DOHH2 (cell line): Measurements from ENCODE around the gene MEGF11.

Source experiments
- EZH2phosphoT487 ChIP-seq: fragments of 200-600 bp; sonication (generic); IDR thresholded peaks from 2 replicates; pipeline ENCODE4 v1.6.1; 2017; ENCODE audit warnings: borderline replicate concordance, mild to moderate bottlenecking, antibody characterized with exemption, low read length, moderate library complexity, mixed read lengths
- TF ChIP-seq, protein P1 (sequence below): fragments of 200-600 bp; sonication (generic); IDR thresholded peaks from one replicate; pipeline ENCODE4 v1.5.1; 2014; ENCODE audit warnings: antibody characterized with exemption, mild to moderate bottlenecking, low read depth, low read length; ENCODE audit not compliant: poor library complexity, severe bottlenecking

DNA sequence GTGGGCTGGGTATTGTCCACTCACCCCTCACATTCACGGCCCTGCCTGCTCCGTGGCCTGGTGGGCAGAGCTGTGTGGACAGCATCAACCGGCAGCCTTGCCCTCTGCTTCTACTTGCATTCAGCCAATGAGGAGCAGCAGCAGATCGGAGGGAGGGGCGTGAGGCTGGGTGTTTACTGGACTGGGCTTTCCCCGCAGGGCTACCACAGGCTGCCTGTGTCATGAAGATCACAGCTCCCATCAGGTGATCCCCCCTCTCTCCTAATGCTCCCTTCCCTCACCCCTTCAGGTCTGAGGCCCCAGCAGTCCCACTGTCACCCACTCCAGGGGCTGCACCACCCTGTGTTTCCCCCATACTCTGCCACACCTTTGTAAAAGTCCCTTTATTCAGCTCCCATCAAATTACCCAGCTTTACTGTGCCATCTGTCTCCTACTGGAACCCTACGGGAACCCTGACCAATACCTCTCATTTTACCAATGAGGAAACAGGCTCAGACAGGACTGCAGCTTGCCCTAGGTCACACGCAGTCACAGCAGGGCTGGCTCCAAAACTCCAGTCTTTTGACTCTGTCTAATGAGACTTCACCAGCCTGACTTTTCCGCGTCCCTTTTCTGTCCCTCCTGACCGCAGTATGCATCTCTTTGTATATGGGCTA, 81.1 kb downstream of the MEGF11 start:
- TF ChIP-seq, protein P1, sequence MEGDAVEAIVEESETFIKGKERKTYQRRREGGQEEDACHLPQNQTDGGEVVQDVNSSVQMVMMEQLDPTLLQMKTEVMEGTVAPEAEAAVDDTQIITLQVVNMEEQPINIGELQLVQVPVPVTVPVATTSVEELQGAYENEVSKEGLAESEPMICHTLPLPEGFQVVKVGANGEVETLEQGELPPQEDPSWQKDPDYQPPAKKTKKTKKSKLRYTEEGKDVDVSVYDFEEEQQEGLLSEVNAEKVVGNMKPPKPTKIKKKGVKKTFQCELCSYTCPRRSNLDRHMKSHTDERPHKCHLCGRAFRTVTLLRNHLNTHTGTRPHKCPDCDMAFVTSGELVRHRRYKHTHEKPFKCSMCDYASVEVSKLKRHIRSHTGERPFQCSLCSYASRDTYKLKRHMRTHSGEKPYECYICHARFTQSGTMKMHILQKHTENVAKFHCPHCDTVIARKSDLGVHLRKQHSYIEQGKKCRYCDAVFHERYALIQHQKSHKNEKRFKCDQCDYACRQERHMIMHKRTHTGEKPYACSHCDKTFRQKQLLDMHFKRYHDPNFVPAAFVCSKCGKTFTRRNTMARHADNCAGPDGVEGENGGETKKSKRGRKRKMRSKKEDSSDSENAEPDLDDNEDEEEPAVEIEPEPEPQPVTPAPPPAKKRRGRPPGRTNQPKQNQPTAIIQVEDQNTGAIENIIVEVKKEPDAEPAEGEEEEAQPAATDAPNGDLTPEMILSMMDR: no peak
- no peak for TF ChIP-seq EZH2phosphoT487
